ENCODE measurements around the gene CEACAM18.
"Not testable (repeated sequence)": the region's sequence is repeated elsewhere in the genome, so short reads cannot be mapped to it uniquely, and the experiment has no call there.

The CEACAM18 gene

GRCh38 chr19:51500931-51501330 is 22.6 kb downstream of the CEACAM18 start:
- not testable (repeated sequence) for DNase-seq

GRCh38 chr19:51501594-51502263 is 23.4 kb downstream of the CEACAM18 start, which contains the start of gene SIGLEC12:
SIGLEC12 (minus strand) TSS chr19:51501800; CDS start chr19:51501733, 67 bp downstream.
- DNase-seq = peak; percentile 86

GRCh38 chr19:51503286-51503817 is 25.0 kb downstream of the CEACAM18 start:
- peak; percentile 95 for DNase-seq

- peak; percentile 55 for DNase-seq
Measured at GRCh38 chr19:51503896-51504295, 25.6 kb downstream of the CEACAM18 start.

GRCh38 chr19:51505904-51506303 is 27.6 kb downstream of the CEACAM18 start:
- no peak for DNase-seq

GRCh38 chr19:51507192-51507591 is 28.9 kb downstream of the CEACAM18 start:
- no peak for DNase-seq

GRCh38 chr19:51507640-51508058 is 29.3 kb downstream of the CEACAM18 start:
- DNase-seq = peak; percentile 82

GRCh38 chr19:51508059-51508733 is 29.9 kb downstream of the CEACAM18 start:
- DNase-seq = peak; percentile 45

- DNase-seq = no peak
Measured at GRCh38 chr19:51509823-51510660, 31.7 kb downstream of the CEACAM18 start.

GRCh38 chr19:51511353-51511752 is 33.0 kb downstream of the CEACAM18 start:
- no peak for DNase-seq

GRCh38 chr19:51513968-51514367 is 35.6 kb downstream of the CEACAM18 start:
- DNase-seq = no peak

- peak; percentile 86 for DNase-seq
Measured at GRCh38 chr19:51514866-51515481, 36.6 kb downstream of the CEACAM18 start.

GRCh38 chr19:51520728-51521127 is 42.4 kb downstream of the CEACAM18 start:
- DNase-seq = no peak

- DNase-seq = no peak
Measured at GRCh38 chr19:51521357-51521756, 43.0 kb downstream of the CEACAM18 start.

- DNase-seq = no peak
Measured at GRCh38 chr19:51521781-51522180, 43.4 kb downstream of the CEACAM18 start.

GRCh38 chr19:51524666-51525264 is 46.4 kb downstream of the CEACAM18 start:
- DNase-seq = no peak

- no peak for DNase-seq
Measured at GRCh38 chr19:51525651-51526050, 47.3 kb downstream of the CEACAM18 start.

GRCh38 chr19:51529301-51529700 is 51.0 kb downstream of the CEACAM18 start:
- no peak for DNase-seq

GRCh38 chr19:51530616-51531015 is 52.3 kb downstream of the CEACAM18 start:
- no peak for DNase-seq

GRCh38 chr19:51531349-51532315 is 53.3 kb downstream of the CEACAM18 start, which contains the start of gene SIGLEC6:
SIGLEC6 (minus strand) TSS chr19:51531670; CDS start chr19:51531648, 22 bp downstream.
- peak; percentile 97 for DNase-seq

- DNase-seq = peak; percentile 65
Measured at GRCh38 chr19:51535535-51535934, 57.2 kb downstream of the CEACAM18 start.
